Stimulated activated CD4-positive, alpha-beta T cell treated with anti-CD3 and anti-CD28 coated beads, Interleukin-4, amount 100 ng/mL, for 48 hours (primary cell): ENCODE data around the gene CHMP2A.

ENCODE experiments used
- DNase-seq, 2 donors: peaks; one replicate each; pipeline ENCODE4 v3.0.0-alpha.2; 2020; ENCODE audit warnings: low read depth in 2 of 2

CHMP2A gene

GRCh38 chr19:58569943-58570670, 15.2 kb upstream of the CHMP2A start:
- no peak for DNase-seq

GRCh38 chr19:58569191-58569942, 14.5 kb upstream of the CHMP2A start:
- DNase-seq, result no peak

GRCh38 chr19:58568453-58569130, 13.7 kb upstream of the CHMP2A start:
- no peak for DNase-seq

- no peak for DNase-seq
Measured at GRCh38 chr19:58566989-58567388, 12.1 kb upstream of the CHMP2A start.

- no peak for DNase-seq
Measured at GRCh38 chr19:58563823-58564222, 8.9 kb upstream of the CHMP2A start.

GRCh38 chr19:58563034-58563573, 8.2 kb upstream of the CHMP2A start:
- no peak for DNase-seq

- DNase-seq, result no peak
Measured at GRCh38 chr19:58562122-58563033, 7.5 kb upstream of the CHMP2A start.

- no peak for DNase-seq
Measured at GRCh38 chr19:58561373-58562121, 6.6 kb upstream of the CHMP2A start.

- no peak for DNase-seq
Measured at GRCh38 chr19:58560921-58561320, 6.0 kb upstream of the CHMP2A start.

GRCh38 chr19:58560007-58560887, 5.3 kb upstream of the CHMP2A start:
- DNase-seq, result no peak

- DNase-seq, result peak; percentile 65 to 82
Measured at GRCh38 chr19:58559275-58560006, 4.5 kb upstream of the CHMP2A start.

GRCh38 chr19:58558623-58559274, 3.8 kb upstream of the CHMP2A start:
- peak; percentile 99 to 100 for DNase-seq

GRCh38 chr19:58558066-58558622, 3.2 kb upstream of the CHMP2A start, which contains the start of gene UBE2M:
Gene UBE2M, minus strand, starts transcription at chr19:58558611. Its CDS starts 230 bp downstream, at chr19:58558381.
- DNase-seq, result peak in 1 of 2 donors; percentile 51

- no peak for DNase-seq
Measured at GRCh38 chr19:58557221-58558065, 2.5 kb upstream of the CHMP2A start.

- DNase-seq, result no peak
Measured at GRCh38 chr19:58556622-58557220, 1.8 kb upstream of the CHMP2A start.

- no peak for DNase-seq
Measured at GRCh38 chr19:58555920-58556621, 1.2 kb upstream of the CHMP2A start.
